Measurements from ENCODE around the gene IL36A. TPM values are rescaled to one million over a fixed set of nuclear protein-coding genes. Genes with fewer than 3 reads are reported as not detected.

The IL36A gene
- total RNA-seq, 6 donors from 2014 or later = not detected

- no peak for DNase-seq
- no peaks in the 10 kb centered on the region for H3K9me3 ChIP-seq
- TF ChIP-seq EP300 (IDR thresholded peaks at IDR 0.05) = no peak
- no peak for TF ChIP-seq POLR2A (IDR thresholded peaks at IDR 0.05)
- no peak for TF ChIP-seq POLR2AphosphoS5 (IDR thresholded peaks at IDR 0.05)
- TF ChIP-seq CTCF (IDR thresholded peaks at IDR 0.05) = no peak
- H3K27ac ChIP-seq = no peak within 1 kb of the TSS
- 73 to 74% methylated on average over 7 of the region's 7 CpGs for WGBS, 2 donors
- H3K36me3 ChIP-seq = no peaks in the 10 kb centered on the region
- ATAC-seq (ENCODE audit: low FRiP score in 2 of 2) = no peak
- H3K27me3 ChIP-seq = no peaks in the 10 kb centered on the region
- H3K4me1 ChIP-seq = no peaks in the 10 kb centered on the region
- no peak within 1 kb of the TSS for H3K4me3 ChIP-seq
Measured at GRCh38 chr2:112977559-112978056, 27.7 kb upstream of the IL36A start, which contains the start of gene IL36G. Gene IL36G (plus strand): TSS chr2:112978006. CDS start chr2:112978639, 633 bp downstream.

GRCh38 chr2:112979731-112980130, 25.5 kb upstream of the IL36A start:
- no peak overlapping the region for H3K4me3 ChIP-seq
- no peaks in the 10 kb centered on the region for H3K4me1 ChIP-seq
- no peak for DNase-seq
- WGBS, 2 donors = 88 to 89% methylated on average over 1 of the region's 1 CpG
- no peak overlapping the region for H3K27ac ChIP-seq
- no peaks in the 10 kb centered on the region for H3K9me3 ChIP-seq
- H3K27me3 ChIP-seq = no peaks in the 10 kb centered on the region
- no peak for ATAC-seq (ENCODE audit: low FRiP score in 2 of 2)
- TF ChIP-seq POLR2AphosphoS5 (IDR thresholded peaks at IDR 0.05) (no peak), CTCF (IDR thresholded peaks at IDR 0.05) (no peak), POLR2A (IDR thresholded peaks at IDR 0.05) (no peak), EP300 (IDR thresholded peaks at IDR 0.05) (no peak)
- no peaks in the 10 kb centered on the region for H3K36me3 ChIP-seq

- WGBS, 2 donors = 13 to 34% methylated on average over 1 of the region's 1 CpG
- TF ChIP-seq EP300 (IDR thresholded peaks at IDR 0.05) = no peak
- TF ChIP-seq CTCF (IDR thresholded peaks at IDR 0.05) = no peak
- TF ChIP-seq POLR2AphosphoS5 (IDR thresholded peaks at IDR 0.05) = no peak
- TF ChIP-seq POLR2A (IDR thresholded peaks at IDR 0.05) = no peak
- Histone ChIP-seq H3K36me3 (no peaks in the 10 kb centered on the region), H3K4me3 (no peak overlapping the region), H3K27me3 (no peaks in the 10 kb centered on the region), H3K27ac (no peak overlapping the region), H3K9me3 (no peaks in the 10 kb centered on the region), H3K4me1 (no peaks in the 10 kb centered on the region)
- no peak for DNase-seq
- ATAC-seq (ENCODE audit: low FRiP score in 2 of 2) = no peak
Measured at GRCh38 chr2:112980537-112980936, 24.7 kb upstream of the IL36A start.

GRCh38 chr2:112985090-112985489, 20.2 kb upstream of the IL36A start:
- WGBS, 2 donors = 92 to 96% methylated on average over 5 of the region's 5 CpGs

More at GRCh38 chr2:112985090-112985489, 20.2 kb upstream of the IL36A start:
- peak in 1 of 2 donors; percentile 47 for ATAC-seq (ENCODE audit: low FRiP score in 2 of 2)
- Histone ChIP-seq H3K27me3 (no peaks in the 10 kb centered on the region), H3K4me1 (no peaks in the 10 kb centered on the region), H3K9me3 (peaks cover 0 to 8% (median 0%) of the 10 kb centered on the region in 4 donors), H3K4me3 (no peak overlapping the region), H3K27ac (no peak overlapping the region), H3K36me3 (no peaks in the 10 kb centered on the region)
- DNase-seq = no peak
- TF ChIP-seq POLR2A (IDR thresholded peaks at IDR 0.05) = no peak
- no peak for TF ChIP-seq CTCF (IDR thresholded peaks at IDR 0.05)
- TF ChIP-seq EP300 (IDR thresholded peaks at IDR 0.05) = no peak
- no peak for TF ChIP-seq POLR2AphosphoS5 (IDR thresholded peaks at IDR 0.05)

Measured in upper lobe of left lung (tissue), 6 donors.